GM21717 (cell line): ENCODE measurements around the gene PITX2.
"Not testable (repeated sequence)": the region's sequence is repeated elsewhere in the genome, so short reads cannot be mapped to it uniquely, and the experiment has no call there.

Experiments used
- ATAC-seq: cut with Tn5 transposase; IDR thresholded peaks from one replicate; pipeline ENCODE4 v1.9.1; 2021; ENCODE audit warnings: mild to moderate bottlenecking, moderate library complexity; ENCODE audit not compliant: unreplicated experiment

The PITX2 gene

DNA sequence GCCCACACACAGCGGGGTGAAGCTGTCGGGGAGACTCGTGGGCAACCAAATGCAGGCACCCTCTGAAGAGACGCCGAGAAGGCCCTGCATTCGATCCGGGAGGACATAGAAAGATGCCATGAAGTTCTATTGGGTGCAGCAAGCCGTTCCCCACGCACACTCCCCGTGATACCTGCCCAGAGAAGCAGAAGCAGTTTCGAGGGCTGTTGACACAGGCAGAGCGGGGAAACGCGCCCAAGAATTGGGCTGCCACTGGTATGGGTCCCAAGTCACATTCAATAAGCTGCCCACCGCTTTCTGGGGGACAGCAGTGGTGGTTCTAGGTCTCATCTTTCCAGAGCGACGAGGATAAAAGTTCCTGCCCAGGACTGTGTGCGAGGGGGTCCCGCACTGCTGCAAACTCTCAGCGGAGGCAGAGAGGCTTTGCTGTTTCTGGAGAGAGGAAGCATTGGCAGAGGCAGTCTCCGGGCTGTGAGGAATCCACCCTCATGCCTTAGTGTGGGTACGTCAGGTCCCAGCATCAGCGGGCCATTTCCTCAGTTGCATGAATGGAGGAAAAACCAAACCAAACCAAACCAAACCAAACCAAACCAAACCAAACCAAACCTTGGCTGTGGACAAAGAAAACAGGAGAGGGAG is 10.1 kb downstream of the PITX2 start:
- ATAC-seq = no peak

DNA sequence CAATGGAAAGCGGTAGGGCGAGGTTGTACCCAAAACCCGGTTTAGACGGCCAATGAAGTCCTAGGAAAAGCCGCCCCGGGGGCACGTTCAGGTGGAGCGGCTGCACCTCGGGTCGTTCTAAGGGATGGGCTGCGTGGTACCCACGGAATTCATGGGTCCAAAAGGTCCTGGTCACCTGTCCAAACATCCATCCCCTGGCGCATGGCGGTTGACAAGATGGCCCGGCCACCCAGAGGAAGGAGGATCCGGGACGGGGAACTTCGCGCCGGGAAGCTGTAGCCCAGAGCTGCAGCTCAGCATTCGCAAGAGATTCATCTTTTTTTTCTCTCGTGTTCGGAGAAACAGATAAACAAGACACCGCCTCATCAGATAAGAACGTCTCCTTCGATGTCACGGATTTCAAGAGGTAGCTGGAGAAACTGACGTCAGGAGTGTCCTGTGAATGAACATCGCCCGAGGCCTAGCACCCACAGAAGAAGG is 10.9 kb downstream of the PITX2 start:
- no peak for ATAC-seq

DNA sequence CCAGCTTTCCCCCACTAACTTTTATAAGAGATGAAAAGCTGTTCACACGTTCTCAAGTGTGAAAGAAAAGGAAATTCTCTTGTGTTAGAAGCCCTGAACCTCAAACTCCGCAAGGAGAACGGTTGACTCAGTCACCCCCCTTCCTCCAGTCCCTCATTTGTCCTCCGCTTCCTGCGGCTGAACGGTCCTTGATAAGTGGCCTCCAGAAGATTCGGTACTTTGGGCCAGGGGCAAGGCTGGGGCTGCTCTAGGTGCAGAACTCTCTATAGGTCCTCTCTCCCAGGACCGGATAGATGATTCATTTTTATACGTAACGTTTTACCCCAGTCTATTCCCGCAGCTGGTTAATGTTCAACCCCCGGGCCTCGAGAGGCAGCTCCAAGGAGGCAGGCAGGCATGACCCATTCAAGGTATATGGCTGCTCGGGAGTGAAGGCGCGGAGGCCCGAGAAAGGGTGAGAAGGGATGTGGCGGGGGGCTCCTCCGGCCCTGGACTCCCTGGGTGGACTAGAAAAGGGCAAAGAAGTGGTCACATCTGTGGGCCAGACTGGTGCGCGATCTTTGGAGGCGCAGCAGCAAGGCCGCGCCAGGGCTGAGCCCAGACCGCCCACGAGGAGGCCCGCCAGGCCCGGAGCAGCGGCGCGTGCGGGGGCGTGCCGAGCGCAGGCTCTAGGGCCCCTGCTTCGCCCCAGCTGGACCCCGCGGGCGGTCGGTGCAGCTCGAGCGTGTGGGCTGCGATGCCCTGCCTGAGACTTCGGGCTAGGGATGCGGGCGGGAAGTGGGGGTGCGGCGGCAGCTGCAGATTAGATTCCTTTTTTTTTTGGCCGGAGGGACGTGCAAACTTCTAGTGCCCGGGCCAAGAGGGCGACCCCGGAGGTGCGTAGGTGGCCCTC is 11.7 kb downstream of the PITX2 start:
- no peak for ATAC-seq

DNA sequence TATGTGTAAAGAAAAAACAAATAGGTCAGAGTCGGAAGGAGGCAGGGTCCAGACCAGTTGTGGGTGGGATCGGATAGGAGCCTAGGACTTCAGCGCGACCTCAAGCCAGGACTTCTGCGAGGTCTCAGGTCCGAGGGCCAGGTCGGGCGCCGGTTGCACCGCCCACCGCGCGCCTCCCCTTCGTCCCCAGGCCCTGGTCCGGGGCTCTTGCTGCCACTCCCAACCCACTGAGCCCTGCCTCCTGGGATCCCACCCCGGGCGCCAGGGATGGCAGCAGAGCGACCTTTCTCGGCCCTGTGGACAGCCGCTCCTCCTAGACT is 12.3 kb downstream of the PITX2 start:
- ATAC-seq = no peak

DNA sequence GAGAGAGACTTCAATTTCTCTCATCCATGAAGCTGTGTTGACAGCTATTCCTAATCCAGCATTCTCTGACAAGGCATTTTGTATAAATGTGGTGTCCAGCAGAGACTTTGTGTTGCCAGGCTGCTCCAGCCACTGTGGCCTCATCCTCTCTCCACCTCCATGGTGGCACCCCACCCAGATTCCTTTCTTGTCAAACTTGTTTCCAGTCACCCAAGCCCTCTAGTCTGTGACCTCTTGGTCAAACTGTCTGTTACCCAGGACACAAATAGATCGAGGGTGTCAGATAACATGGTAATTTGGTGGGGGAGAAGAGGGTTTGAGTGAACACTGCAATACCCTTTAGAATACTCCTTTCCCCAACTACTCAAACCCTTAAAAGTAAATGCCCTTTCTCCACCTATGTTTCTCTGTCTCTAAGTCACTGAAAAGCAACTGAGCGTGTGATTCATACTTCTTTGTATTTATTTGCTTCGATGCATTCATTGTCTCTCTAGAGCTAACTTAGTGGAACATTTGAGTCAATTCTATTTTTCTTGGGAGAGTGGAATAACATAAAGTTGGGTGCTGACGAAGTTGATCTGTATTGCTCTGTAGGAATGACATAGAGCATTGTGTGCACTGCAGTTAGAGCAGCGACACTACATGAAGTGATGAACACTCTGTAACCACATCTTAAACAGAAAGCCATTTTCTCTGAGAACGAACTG is 13.7 kb downstream of the PITX2 start:
- no peak for ATAC-seq

DNA sequence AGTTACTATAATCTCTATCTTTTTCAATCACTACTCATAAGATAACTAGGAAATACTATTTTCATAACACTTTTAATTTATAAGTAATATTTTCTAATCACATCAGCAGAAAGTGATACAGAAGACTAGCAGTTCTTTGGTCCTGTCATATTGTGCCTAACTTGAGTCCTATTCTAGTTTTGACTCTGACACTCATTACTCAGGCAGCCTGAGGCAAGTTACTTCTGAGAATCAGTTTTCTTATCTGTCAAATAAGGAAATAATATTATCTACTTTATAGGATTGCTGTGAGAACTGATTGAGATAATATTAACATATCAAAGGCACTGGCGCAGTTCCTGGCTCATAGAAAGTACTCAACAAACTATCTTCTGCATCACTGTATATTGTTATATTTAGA is 17.8 kb downstream of the PITX2 start:
- no peak for ATAC-seq

DNA sequence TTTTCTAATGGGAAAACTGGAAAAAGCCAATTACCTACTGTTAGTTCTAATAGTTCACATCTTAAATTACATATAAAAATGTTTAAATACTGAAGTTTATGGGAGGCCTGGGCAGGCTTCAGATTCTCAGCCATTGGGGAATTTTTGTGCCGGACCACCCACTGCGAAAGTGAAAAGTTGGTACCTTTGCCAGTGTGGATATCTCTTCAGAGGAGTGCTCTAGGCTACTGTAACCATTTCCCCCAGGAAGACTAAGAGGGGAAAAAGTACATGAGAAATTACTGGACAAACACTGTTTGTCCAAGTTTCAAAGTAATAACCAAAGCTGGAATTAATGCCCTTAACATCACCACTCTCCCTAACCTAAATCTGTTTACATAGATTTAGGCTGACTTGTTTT is 20.8 kb downstream of the PITX2 start:
- ATAC-seq = no peak

DNA sequence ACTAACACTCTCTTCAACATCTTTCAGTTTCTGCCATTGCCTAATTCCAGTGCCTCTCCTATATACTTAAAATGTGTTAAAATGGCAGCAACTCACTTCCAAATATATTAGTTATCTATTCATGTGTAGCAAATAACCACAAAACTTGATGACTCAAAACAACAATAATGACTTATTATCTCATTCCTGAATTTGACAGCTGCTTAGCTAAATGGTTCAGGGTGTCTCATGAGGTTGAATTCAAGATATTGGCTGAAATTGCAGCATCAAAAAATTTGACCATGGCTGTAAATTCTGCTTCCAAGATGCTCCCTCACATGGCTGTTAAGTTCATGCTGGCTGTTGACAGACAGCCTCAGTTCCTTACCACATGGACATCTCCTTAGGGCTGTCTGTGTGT is 25.3 kb downstream of the PITX2 start:
- ATAC-seq = no peak

DNA sequence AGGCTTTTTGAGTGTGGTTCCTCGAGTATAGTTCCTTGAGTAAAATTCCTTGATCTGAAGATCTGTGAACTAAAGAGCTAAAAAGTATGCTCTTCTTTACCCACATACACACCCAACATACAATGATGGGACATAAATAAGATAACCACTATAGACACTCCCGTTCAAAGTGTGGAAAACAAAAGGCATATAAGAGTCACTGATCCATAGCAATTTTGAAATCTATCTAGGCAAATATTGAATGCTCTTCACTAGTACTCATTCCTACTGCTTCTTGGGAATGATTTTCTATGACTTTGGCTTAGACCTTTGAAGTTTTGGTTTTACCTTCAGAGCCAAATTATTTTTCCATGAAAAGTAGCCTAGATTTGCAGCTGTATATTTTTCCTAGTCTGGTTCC is 26.4 kb downstream of the PITX2 start:
- no peak for ATAC-seq

DNA sequence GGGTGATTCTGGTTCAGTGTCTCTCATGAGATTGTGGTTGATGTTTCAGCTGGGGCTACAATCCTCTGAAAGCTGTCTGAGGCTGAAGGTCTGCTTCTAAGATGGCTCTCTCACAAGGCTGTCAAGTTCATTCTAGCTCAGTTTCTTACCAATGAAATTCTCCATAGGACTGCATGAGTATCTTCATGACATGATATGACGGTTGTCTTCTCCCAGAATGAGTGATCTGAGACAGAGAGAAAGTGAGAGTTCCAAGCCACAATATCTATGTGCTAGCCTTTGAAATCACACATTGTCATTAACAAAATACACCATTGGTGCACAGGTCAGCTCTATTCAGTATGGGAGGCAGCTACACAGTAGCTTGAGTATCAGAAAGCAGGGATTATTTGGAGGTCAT is 27.3 kb downstream of the PITX2 start:
- ATAC-seq = no peak

DNA sequence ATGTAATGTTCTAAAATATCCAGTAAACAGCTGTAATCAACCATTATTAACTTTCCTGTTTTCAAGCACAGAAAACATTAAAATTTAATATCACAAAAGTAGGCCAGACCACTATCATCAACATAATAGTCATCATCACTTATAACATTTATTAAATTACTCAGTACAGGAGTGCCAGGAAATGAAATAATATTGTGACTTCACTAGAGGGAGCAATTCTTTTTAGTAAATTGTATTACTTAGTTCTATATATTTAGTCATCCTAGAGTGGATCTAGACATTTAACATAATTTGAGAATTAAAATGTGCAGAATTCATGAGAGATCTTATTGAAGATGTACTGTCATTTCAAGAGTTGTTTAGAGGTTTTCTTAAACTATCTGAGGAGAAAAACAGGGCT is 33.6 kb downstream of the PITX2 start:
- ATAC-seq = no peak

DNA sequence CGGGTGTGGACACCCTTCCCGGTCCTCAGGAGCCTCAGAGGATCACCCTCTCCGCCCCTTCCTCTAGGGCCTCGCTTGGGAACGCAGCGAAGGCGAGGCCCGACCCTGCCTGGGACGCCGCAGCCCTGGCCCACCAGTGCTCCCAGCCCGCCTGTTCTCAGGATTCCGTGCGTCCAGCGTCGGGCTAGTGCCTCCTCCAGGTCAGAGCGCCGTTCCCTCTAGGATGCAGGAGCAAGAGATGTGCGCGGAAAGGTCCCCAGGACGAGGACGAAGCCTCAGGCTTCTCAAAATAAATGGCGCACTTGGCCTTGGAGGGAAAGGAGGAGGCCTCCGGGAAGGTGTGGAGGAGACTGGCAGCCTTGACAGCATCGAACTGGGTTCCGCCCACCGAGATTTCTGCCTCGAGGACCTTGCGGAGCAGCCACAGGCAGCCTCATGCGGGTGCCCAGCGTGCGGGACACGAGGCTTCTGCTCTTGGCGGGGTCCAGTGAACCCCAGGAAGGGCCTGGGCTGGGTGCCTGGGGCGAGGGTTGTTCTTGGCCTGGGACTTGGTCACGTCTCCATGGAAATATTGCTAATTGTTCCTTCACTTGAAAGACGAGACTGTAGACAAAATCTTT is 35.1 kb downstream of the PITX2 start:
- ATAC-seq = no peak

DNA sequence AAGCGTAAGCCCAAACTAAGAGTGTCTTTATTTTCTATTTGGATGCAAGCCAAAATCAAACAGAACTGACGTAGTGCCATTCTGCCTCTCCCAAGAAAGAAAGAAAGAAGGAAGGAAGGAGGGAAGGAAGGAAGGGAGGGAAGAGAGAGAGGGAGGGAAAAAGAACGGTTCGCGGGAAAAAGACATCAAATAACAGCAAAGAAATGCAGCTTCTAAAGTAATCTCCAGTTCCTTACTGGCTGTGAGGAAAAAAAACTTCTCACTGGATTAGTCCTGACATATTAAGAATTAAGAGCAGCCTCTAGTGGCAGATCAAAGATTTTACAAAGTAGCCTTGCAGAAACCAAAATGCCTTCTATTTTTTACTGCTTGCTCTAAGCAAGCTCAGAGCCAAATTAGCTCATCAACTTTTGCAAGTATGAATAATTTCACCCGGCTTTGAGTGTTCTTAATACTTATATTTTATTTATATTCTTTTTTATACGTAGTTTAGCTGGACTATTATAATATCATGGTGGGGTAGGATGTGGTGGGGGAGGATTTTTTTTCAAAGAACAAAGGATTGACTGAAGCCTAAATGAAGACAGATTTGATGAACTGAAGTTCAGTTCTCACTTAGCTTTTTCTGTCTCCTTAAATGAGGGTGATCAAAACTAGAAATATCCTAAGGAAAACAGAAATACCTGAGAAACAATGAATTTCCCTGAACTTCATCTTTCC is 36.6 kb downstream of the PITX2 start:
- no peak for ATAC-seq

DNA sequence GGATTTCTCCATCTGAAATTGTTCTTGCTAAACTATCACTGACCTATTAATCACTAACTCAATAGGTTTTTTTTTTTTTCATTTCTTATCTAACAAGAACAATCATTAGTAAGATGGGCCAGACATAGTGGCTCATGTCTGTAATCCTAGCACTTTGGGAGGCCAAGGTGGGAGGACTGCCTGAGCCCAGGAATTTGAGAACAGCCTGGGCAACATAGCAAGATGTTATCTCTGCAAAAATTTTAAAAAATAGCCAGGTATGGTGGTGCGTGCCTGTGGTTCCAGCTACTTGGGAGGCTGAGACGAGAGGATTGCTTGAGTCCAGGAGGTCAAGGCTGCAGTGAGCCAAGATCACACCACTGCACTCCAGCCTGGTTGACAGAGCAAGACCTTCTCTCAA is 46.2 kb downstream of the PITX2 start:
- not testable (repeated sequence) for ATAC-seq
